Measurements from ENCODE around the gene MAD1L1. TPM values are rescaled to one million over a fixed set of nuclear protein-coding genes. Genes with fewer than 3 reads are reported as not detected.

MAD1L1 gene
- total RNA-seq, 3 donors from 2014 or later, result 25.3 to 31.2 (median 26.2) TPM

GRCh38 chr7:1802899-1803298 is 429.8 kb downstream of the MAD1L1 start:
- intact Hi-C loops (cut with DNase I, micrococcal nuclease), result no loop called here
- DNase-seq (no peak), ATAC-seq (no peak)
- Histone ChIP-seq H3K4me3 (no peak overlapping the region), H3K36me3 (ENCODE audit: low read depth) (no peaks in the 10 kb centered on the region), H3K9me3 (no peaks in the 10 kb centered on the region), H3K4me1 (ENCODE audit: low read depth) (no peaks in the 10 kb centered on the region)
- no peak for TF ChIP-seq CTCF (IDR thresholded peaks at IDR 0.05)

GRCh38 chr7:1800902-1801301 is 431.8 kb downstream of the MAD1L1 start:
- intact Hi-C loops (cut with DNase I, micrococcal nuclease), result no loop called here
- TF ChIP-seq CTCF (IDR thresholded peaks at IDR 0.05), result no peak
- Histone ChIP-seq H3K4me3 (no peak overlapping the region), H3K9me3 (no peaks in the 10 kb centered on the region), H3K36me3 (ENCODE audit: low read depth) (no peaks in the 10 kb centered on the region), H3K4me1 (ENCODE audit: low read depth) (no peaks in the 10 kb centered on the region)
- no peak for DNase-seq
- no peak for ATAC-seq

GRCh38 chr7:1798191-1798590 is 434.6 kb downstream of the MAD1L1 start:
- ATAC-seq, result no peak
- no peaks in the 10 kb centered on the region for H3K36me3 ChIP-seq (ENCODE audit: low read depth)
- peaks cover 17% of the 10 kb centered on the region for H3K9me3 ChIP-seq
- TF ChIP-seq CTCF (IDR thresholded peaks at IDR 0.05), result no peak
- H3K4me1 ChIP-seq (ENCODE audit: low read depth), result no peaks in the 10 kb centered on the region
- intact Hi-C loops (cut with DNase I, micrococcal nuclease), result no loop called here
- H3K4me3 ChIP-seq, result no peak overlapping the region
- no peak for DNase-seq

GRCh38 chr7:1794888-1795542 is 437.7 kb downstream of the MAD1L1 start:
- peaks cover 17% of the 10 kb centered on the region for H3K9me3 ChIP-seq
- ATAC-seq, result no peak
- H3K4me3 ChIP-seq, result no peak overlapping the region
- no peak for TF ChIP-seq CTCF (IDR thresholded peaks at IDR 0.05)
- no peaks in the 10 kb centered on the region for H3K36me3 ChIP-seq (ENCODE audit: low read depth)
- intact Hi-C loops (cut with DNase I, micrococcal nuclease), result no loop called here
- no peaks in the 10 kb centered on the region for H3K4me1 ChIP-seq (ENCODE audit: low read depth)
- no peak for DNase-seq

GRCh38 chr7:1787681-1788235 is 445.0 kb downstream of the MAD1L1 start:
- no peak for DNase-seq
- Histone ChIP-seq H3K4me1 (ENCODE audit: low read depth) (no peaks in the 10 kb centered on the region), H3K9me3 (peaks cover 2% of the 10 kb centered on the region), H3K4me3 (no peak overlapping the region), H3K36me3 (ENCODE audit: low read depth) (no peaks in the 10 kb centered on the region)
- intact Hi-C loops (cut with DNase I, micrococcal nuclease), result no loop called here
- TF ChIP-seq CTCF (IDR thresholded peaks at IDR 0.05), result no peak
- no peak for ATAC-seq
